GM19468 (cell line): Measurements from ENCODE around the gene ADAMTS4.

Source experiments
- ATAC-seq: cut with Tn5 transposase; IDR thresholded peaks from one replicate; pipeline ENCODE4 v1.9.1; 2021; ENCODE audit warnings: mild to moderate bottlenecking, moderate library complexity, moderate number of reproducible peaks; ENCODE audit not compliant: unreplicated experiment; ENCODE audit errors: extremely low read depth

ADAMTS4 gene

DNA sequence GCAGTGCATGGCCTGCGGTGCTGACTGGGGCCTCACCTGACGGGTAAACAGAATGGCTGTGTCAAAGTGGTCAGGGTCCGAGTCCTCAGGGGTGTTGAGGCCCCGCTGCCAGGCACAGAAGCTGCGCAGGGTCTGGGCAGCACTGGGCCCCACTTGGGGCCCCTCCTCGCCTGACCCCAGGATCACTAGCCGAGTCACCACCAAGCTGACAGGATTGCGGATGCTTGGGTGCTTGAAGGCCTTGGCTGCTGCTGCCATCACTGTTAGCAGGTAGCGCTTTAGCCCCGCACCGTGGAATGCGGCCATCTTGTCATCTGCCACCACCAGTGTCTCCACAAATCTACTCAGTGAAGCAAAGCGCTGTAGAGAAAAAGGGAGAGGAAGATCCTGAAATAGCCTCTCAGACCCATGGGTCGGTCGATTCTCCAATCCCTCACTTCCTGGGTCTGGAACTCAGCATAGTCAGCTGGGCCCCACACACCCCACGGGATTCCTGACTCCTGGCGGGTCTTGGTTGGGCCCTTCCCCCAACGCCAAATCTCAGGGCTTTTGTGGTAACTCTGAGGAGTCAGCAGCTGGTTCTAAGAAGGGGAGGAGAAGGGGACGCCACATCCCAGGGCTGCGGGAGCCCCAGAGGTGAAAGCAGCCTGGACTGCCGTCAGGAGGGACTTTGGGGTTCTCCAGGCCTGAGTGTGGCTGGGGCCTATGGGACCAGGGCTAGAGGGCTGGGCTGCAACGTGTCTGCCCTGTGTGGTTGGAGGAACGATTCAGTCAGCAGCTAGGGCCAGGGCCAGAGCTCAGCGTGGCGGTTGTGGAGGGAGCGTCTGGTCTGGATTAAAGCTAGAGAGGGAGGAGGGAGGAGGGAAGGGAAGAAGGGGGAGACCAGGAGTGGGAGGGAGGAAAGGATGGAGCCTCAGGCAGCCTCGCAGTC, 2.1 kb downstream of the ADAMTS4 start:
- ATAC-seq, result no peak

DNA sequence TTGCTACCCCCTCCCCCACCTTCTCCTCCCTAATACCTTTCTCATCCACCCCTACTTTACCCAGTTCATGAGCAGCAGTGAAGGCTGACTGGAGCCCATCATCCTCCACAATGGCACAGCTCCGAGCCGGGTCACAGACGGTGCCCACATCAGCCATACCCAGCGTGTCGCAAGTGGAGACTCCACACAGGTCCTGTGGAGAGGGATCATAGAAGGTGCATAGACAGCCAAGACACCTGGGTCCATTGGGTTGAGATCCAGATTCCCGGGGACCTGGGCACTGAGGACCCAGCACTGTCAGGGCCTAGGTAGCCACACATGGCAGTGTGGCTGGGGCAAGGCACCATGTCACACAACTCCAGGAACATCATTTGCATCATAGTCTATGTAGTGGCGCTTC, 2.7 kb downstream of the ADAMTS4 start:
- ATAC-seq, result no peak

DNA sequence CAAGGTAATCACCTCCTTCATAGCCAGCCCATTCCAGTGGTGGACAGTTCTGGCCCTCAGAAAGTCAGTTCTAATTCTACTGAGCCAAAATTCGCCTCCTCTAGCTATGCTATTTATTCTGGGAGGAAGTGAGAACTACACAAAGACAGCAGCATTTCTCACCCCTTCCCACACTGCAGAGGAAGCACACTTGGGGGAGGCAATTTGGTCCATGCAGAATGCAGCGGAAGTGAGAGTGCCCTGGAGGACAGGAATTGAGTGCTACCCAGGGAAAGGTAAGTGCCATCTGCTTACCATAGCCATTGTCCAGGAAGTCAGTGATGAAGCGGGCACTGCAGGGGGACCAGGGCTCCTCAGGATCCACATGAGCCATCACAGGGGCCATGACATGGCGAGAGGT, 3.7 kb downstream of the ADAMTS4 start:
- no peak for ATAC-seq

DNA sequence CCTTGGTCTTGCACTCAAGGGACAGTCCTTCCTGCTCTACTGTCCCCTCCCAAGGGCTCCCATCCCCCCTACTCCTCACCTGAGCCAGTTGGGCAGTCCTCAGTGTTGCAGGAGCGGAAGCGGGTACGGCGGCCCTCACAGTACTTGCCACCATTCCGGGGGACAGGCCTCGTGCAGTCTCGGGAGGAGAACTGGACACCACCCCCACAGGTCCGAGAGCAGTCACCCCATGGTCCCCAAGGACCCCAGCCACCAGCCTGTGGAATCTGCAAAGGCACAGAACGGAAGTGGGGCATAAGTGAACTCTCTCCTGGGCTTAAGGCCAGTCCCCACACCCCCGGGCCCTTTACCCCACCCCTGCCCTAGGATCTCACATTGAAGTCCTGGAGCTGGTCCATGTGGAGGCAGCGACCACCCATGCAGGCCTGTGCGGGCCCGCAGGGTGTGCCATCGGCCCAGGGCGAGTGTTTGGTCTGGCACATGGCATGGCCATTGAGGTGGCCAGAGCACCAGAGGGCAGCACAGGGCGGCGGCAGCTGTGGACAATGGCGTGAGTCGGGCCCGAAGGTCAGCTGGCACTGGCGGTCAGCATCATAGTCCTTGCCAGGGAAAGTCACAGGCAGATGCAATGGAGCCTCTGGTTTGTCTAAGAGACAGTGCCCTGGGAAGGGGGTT, 5.2 kb downstream of the ADAMTS4 start:
- no peak for ATAC-seq

DNA sequence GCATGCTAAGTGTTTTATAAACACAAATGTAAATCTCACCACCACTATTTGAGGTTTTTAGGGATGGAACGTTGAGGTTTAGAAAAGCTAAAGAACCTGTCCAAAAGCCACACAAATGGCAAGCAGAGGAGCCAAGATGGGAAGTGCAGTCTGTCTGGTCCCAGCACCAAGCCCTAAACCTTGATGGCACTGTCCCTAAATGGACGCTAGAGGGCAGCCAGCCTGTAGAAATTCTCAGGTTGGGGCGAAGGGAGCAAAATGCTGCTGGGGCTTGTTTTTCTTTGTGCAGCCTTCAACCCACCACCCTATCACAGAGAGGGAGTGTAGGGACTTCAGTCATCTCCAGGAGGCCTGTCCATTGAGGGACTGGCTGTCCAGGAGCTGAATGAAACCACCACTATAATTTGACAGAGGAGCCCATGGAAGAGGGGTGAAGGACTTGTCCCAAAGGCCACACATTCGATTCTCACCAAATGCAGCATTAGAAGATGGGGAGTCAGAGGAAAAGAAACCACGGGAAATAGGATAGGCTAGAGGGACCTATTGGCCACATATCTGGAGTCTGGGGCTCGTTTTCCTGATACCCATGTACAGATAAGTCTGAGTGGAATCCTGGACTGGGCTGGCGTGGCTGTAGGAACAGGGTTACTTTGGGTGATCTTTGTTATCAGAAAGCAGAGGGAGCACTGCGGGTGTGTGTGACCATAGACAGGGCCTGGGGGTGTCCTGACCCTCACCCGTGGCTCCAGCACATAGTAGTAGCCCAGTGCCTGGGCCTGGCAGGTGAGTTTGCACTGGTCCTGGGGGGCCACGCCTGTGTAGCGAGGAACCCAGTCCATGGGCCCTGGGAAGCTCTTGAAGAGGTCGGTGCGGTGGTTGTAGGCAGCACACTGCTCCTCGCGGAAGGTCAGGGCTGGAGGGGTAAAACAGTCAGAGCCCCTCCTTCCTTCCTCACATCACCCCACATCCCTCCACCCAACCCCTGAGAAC, 6.1 kb downstream of the ADAMTS4 start:
- no peak for ATAC-seq

DNA sequence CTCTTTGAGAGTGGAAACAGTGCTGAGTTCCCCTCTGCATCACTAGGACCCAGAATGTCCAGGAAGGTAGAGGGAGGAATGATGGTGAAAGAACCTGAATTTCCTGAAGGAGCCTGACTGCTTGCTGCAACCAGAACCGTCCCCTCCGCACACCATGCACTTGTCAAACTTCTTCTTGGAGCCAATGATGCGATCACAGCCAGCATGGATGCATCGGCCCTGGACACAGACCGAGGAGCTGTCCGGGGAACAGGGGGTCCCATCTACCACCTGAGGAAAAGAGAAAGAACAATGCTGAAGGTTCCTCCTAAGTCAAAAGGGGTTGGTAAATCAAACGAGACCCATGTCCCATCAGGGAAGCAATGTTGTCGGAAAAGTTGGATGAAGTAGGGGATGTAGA, 6.9 kb downstream of the ADAMTS4 start:
- no peak for ATAC-seq

DNA sequence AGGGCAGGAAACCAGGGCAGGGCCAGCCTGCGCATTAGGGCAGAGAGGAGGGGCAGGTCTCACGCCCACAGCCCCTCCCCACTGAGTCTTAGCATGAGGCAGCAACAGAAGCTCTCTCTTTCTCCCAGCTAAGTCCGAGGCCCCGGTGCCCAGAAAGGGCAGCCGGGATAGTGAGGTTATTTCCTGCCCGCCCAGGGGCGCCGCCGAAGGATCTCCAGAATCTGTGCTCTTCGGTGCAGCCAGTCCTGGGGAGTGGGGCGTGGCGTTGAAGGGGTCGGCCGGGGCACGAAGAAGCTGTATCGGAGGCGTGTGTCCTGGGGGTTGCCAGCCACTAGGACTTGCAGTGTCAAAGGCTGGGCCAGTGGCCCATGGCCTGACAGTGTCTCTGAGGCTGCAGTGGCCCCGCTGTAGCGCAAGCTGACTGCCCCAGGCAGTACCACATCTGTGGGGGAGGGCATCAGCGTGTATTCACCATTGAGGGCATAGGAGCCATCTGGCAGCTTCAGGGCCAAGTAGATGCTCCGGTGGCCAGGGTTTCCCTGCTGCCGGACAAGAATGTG, 7.8 kb downstream of the ADAMTS4 start:
- ATAC-seq, result no peak

DNA sequence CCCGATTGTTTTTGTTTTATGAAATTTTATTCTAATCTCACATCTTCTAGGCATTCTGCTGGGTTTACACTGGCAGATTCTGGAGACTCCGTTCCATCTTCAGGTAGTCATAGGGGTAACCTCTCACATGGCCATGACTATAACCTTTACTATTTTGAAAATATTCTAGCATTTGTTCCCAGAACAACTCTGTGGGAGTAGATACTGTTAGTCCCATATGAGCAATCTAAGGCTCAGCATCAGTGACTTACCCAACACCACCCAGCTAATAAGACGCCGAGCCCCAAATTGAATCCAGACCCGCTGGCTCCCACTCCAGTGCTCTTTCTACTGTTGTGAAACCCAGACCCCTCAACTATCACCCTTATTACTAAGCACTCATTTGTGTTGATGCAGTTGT, 9.8 kb downstream of the ADAMTS4 start:
- no peak for ATAC-seq

DNA sequence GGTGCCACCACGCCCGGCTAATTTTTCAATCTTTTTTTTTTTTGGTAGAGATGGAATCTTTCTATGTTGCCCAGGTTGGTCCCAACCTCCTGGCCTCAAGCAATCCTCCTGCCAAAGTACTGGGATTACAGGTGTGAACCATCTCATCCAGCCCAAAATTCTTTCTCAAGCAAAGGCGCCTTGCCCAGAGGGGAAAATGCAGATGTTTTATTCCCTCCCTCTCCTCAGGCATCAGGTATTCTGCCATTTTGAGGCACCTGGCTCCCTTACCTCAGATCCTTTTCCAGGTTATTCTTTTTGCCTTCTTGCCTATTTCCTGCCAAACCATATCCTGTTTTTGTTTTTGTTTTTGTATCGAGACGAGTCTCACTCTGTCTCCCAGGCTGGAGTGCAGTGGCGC, 10.5 kb downstream of the ADAMTS4 start:
- no peak for ATAC-seq

DNA sequence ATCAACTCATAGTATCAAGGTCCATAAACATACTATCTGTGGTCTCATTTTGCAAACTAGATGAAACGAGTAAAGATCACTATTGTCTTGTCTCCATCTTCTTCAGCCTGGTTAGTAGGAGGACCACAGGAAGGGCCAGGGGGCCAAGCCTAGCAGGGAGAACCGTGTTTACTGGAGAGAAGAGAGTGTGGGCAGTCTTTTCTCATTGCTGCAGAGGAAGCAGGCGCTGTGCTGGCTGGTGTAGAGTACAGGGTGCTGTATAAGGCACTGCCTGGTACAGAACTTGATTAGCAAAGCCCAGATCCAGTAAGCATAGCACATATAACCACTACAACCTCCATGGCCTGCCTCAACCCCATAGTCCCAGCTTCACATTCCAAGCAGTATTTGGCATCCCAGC, 11.5 kb downstream of the ADAMTS4 start:
- no peak for ATAC-seq

DNA sequence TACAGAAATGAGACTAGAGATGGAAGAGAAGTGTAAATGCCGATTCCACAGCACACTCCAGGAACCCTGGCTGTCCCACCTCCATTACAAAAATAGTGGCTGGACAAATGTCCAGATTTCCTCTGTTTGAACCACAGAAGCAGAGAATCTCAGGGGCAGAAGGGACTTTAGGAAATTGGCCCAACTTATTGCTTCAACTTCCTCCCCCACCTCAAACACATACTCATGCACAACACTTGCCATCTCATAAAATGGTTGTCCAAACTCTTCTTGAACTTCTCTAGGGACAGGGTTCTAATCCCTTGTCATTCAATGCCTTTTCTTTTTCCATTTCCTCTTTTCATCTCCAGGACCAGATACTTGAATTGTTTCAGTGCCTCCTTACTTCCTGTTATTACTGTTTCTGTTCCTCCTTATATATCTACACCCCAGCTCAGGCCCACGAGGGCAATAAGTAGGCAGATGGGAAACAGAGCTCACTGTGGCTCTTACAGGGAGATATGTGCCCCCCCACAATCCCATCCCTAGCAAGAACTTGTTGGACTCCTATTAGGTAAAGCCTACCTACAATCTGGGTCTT, 13.0 kb downstream of the ADAMTS4 start:
- ATAC-seq, result no peak

DNA sequence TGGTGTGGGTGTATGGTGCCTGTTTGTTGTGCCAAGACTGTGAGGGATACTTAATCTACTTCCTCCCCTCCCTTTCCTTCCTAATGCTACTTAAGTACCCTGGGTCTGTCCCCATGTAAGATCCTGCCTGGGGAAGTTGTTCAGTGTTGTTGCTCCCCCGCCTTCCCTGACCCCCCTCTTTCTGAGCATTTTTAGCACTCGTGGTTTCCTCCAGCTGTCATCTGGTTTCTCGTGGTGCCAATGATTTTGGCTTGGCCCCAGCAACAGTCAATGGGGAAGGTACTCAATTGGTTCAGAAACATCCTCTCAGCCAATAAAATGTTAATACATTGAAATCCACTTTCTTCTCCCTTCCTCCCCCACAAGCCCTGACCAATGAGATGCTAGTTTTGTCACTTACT, 13.6 kb downstream of the ADAMTS4 start:
- ATAC-seq, result no peak

DNA sequence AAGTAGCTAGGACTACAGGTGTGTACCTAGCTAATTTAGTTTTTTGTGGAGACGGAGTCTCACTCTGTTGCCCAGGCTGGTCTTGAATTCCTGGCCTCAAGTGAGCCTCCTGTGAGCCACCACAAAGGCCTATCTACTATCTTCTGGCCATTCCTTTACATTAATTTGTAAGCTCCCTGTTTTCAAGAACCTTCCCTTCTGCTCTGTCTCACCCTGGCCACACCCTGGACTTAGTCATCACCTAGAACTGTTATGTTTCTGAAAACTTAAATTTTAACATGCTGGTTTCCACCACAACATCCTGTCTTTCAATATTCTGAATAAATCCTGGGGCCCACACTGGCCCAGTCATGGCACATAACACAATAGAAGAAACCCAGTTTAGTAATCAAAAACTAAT, 16.6 kb downstream of the ADAMTS4 start:
- ATAC-seq, result no peak

DNA sequence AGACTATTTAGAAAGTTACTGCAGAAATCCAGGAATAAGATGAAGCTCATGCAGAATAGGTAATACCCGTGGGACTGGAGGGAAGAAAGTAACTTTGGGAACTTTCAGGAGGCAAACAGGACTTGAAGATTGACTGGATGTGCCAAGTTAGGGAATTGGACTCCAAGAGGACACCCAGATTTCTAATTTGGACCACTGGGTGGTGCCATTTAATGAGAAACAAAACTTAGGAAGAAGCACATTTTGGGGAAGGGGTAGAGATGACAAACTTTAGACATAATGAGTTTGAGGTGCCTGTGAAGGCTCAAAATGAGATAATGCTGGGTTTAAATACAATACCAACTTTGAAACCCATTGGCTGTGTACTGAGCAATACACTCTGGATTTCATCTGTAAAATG, 18.2 kb downstream of the ADAMTS4 start:
- ATAC-seq, result no peak

DNA sequence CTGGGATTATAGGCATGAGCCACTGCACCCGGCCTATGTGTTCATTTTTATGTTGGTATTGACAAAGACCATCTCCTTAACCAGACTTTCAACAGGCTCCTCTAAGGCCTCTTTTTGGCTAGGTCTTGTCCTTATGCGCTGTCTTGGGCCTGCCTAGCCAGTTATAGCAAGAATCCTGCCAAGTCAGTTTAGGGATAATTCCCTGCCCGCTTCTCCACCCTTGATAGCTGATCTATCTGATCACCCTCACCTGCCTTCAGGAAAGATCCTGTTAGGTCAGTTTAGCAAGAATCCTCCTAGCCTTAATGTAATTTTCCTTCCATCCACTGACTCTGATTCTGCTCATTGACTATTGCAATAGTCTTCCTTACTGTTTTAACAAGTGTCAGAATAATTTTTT, 19.2 kb downstream of the ADAMTS4 start:
- no peak for ATAC-seq

DNA sequence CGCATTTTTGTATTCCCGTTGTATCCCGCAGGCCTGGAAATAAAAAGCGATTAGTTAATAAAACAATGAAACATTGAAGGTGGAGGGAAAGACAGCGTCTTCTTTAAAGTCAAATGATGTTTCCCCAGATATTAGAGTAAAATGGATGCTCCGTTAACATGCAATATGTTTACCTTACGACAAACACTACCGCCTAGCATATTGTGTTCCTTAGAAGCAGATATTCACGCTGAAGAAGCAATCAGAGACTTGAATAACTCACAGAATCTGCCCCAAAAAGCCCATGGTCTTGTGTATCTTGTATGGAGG, 21.0 kb downstream of the ADAMTS4 start:
- no peak for ATAC-seq

DNA sequence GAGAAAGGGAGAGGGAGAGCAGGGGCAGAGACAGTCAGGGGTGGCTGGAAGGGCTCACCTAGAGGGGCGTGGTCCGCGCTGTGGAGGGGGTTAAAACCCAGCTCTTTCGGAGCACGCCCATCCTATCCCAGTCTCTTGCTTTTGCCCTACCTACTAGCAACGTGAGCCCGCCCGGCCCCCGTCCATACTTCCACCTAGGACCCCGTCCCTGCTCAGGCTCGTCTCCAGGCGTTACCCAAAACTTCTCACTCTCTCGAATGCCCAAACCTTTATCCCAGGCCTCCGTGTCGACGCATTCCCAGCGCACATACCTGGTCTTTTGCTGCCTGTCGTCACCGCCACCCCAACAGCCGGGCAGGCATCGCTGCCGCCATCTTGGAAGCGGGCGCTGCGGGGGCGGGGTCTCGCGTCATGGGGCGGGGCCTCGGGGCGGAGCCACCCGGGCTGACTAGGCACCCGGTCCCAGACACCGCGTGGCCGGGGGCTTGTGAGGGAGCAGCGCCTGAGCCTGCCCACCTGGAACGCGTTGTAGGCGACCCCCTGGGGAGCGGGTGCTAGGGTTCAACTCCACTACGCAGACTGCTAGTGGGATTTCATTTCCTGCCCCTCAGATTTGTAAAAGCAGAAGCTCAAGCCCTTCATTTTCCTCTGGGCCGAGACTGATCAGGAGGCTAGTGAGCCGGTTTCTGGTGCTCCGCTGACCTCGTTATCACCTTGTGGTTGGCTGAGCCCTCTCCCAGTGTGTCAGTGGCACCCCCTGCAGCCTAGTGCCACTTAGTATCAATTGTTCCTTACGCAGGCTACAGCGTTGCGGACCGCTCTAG, 21.5 kb downstream of the ADAMTS4 start, which contains the start of gene B4GALT3:
B4GALT3 (minus strand) TSS at position 396 of the 824 bp plus-strand sequence. CDS start 1,447 bp downstream, outside the sequence.
- no peak for ATAC-seq

DNA sequence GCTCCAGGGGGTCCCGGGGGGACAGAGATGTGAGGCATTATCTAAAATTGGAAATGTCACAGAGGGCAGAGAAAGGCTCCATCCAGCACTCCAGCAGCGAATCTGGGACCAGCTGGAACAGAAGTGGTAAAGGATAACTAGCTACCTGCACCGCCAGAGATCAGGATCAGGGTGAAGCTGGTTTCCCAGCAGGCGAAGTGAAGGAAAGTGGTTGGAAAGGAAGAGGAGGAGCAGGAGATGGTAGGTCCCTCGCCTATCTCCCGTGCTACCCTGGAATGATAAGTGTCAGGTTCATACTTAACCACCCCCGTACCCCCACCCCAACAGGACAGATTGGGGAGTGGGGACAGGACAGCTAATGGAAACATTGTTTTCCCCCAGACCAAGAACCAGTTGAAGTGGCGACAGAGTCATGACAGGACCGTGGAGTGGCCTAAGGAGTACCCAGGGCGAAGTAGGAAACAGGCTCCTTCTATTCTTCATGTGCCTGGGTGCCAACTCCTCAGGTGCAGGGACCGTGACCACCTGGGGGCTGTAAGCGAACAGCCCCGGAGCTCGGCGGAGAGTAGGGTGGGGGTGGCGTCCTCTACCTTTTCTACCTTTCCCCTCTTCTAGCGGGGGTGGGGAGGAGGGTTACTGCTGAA, 22.3 kb downstream of the ADAMTS4 start:
- ATAC-seq, result no peak
